ENCODE measurements around the gene AAMP.
A peak's percentile ranks its signal among the peaks of the same experiment; 100 is the strongest.
"Not testable (repeated sequence)": the region's sequence is repeated elsewhere in the genome, so short reads cannot be mapped to it uniquely, and the experiment has no call there.

AAMP gene
- total RNA-seq, result 38.9 to 56.4 (median 49.3) reads per million in 4 donors

- peak; percentile 100 for DNase-seq
These were observed at the start of gene AAMP, which contains the start of gene PNKD for GRCh38 chr2:218269900-218270720. TSS of gene AAMP (minus strand) at chr2:218270137. CDS start at chr2:218270086, 51 bp downstream. TSS of gene PNKD (plus strand) at chr2:218270519. CDS start at chr2:218270536, 17 bp downstream.

GRCh38 chr2:218318241-218318640 lies 48.3 kb upstream of the AAMP start:
- DNase-seq, result no peak

- no peak for DNase-seq
These were observed 47.9 kb upstream of the AAMP start for GRCh38 chr2:218317835-218318234.

GRCh38 chr2:218317303-218317630 lies 47.3 kb upstream of the AAMP start:
- no peak for DNase-seq

GRCh38 chr2:218315397-218315796 lies 45.5 kb upstream of the AAMP start:
- no peak for DNase-seq

GRCh38 chr2:218314764-218315163 lies 44.8 kb upstream of the AAMP start:
- DNase-seq, result not testable (repeated sequence)

GRCh38 chr2:218313356-218313755 lies 43.4 kb upstream of the AAMP start:
- no peak for DNase-seq

- no peak for DNase-seq
These were observed 42.4 kb upstream of the AAMP start for GRCh38 chr2:218312267-218312756.

- not testable (repeated sequence) for DNase-seq
These were observed 41.8 kb upstream of the AAMP start for GRCh38 chr2:218311541-218312266.

- DNase-seq, result no peak
These were observed 41.1 kb upstream of the AAMP start for GRCh38 chr2:218310853-218311540.

- no peak for DNase-seq
These were observed 37.6 kb upstream of the AAMP start for GRCh38 chr2:218307415-218308090.

- no peak for DNase-seq
These were observed 36.4 kb upstream of the AAMP start for GRCh38 chr2:218306184-218306920.

GRCh38 chr2:218305383-218305782 lies 35.4 kb upstream of the AAMP start:
- no peak for DNase-seq

GRCh38 chr2:218301176-218301819 lies 31.4 kb upstream of the AAMP start:
- DNase-seq, result peak; percentile 60 to 87 (median 83)

GRCh38 chr2:218300141-218300540 lies 30.2 kb upstream of the AAMP start:
- DNase-seq, result no peak

GRCh38 chr2:218298314-218298875 lies 28.5 kb upstream of the AAMP start:
- no peak for DNase-seq

- DNase-seq, result no peak
These were observed 26.9 kb upstream of the AAMP start for GRCh38 chr2:218296847-218297246.

GRCh38 chr2:218296200-218296599 lies 26.3 kb upstream of the AAMP start:
- DNase-seq, result no peak

GRCh38 chr2:218295029-218295428 lies 25.1 kb upstream of the AAMP start:
- no peak for DNase-seq

GRCh38 chr2:218294430-218295022 lies 24.6 kb upstream of the AAMP start:
- DNase-seq, result no peak

Measured in T-helper 1 cell (primary cell).